GM12878 (cell line): ENCODE measurements around the gene ROR2.

Source experiments
- CEBPB ChIP-seq, 2 experiments: fragments of 150-350 bp in 1 of 2; IDR thresholded peaks; 2 replicates each; pipeline ENCODE4 v1.6.1; 2012 to 2014; ENCODE audit warnings: low read depth in 2 of 2, low read length in 2 of 2, borderline replicate concordance in 1 of 2, inconsistent platforms in 1 of 2
- CHD4 ChIP-seq: fragments of 200-600 bp; sonication (generic); IDR thresholded peaks from 2 replicates; pipeline ENCODE4 v1.6.1; 2016; ENCODE audit warnings: mild to moderate bottlenecking
- EP300 ChIP-seq, 2 experiments: fragments of 150-350 bp in 1 of 2; IDR thresholded peaks; 2 replicates each; pipeline ENCODE4 v1.6.1; 2011 to 2012; ENCODE audit warnings: low read depth in 2 of 2, low read length in 2 of 2, borderline replicate concordance in 1 of 2, improper control_type of control experiment in 1 of 2, inconsistent platforms in 1 of 2; ENCODE audit not compliant: control insufficient read depth in 1 of 2
- HCFC1 ChIP-seq: fragments of 150-350 bp; IDR thresholded peaks from 2 replicates; pipeline ENCODE4 v1.6.1; 2014; ENCODE audit warnings: low read length
- KDM1A ChIP-seq: fragments of 200-600 bp; sonication (generic); IDR thresholded peaks from 2 replicates; pipeline ENCODE4 v1.6.1; 2016; ENCODE audit warnings: borderline replicate concordance
- NFYA ChIP-seq: IDR thresholded peaks from 2 replicates; pipeline ENCODE4 v1.6.1; 2011; ENCODE audit warnings: low read depth, mild to moderate bottlenecking, low read length, improper control_type of control experiment, borderline replicate concordance
- POLR2A ChIP-seq: IDR thresholded peaks from 2 replicates; pipeline ENCODE4 v1.6.1; 2011; ENCODE audit warnings: low read depth, mild to moderate bottlenecking, low read length
- ZZZ3 ChIP-seq: IDR thresholded peaks from 2 replicates; pipeline ENCODE4 v1.6.1; 2011; ENCODE audit warnings: low read depth; ENCODE audit not compliant: control insufficient read depth, insufficient read length
- TF ChIP-seq, protein P1 (sequence below), 3 experiments: IDR thresholded peaks in 2 of 3; conservative IDR thresholded peaks in 1 of 3; 2 replicates each; pipeline ENCODE4 v1.5.1; 2011; ENCODE audit warnings: low read depth in 3 of 3, low read length in 3 of 3, mild to moderate bottlenecking in 3 of 3, control low read depth in 2 of 3, moderate library complexity in 2 of 3, inconsistent platforms in 1 of 3, mixed read lengths in 1 of 3; ENCODE audit not compliant: control insufficient read depth in 2 of 3, insufficient read depth in 1 of 3; ENCODE audit errors: extremely low read depth in 1 of 3
- TF ChIP-seq, protein P2 (sequence below): IDR thresholded peaks from 2 replicates; pipeline ENCODE4 v1.6.1; 2011; ENCODE audit warnings: borderline replicate concordance, low read depth, mild to moderate bottlenecking, moderate library complexity, mixed read lengths, low read length; ENCODE audit not compliant: insufficient read depth; ENCODE audit errors: extremely low read length

DNA sequence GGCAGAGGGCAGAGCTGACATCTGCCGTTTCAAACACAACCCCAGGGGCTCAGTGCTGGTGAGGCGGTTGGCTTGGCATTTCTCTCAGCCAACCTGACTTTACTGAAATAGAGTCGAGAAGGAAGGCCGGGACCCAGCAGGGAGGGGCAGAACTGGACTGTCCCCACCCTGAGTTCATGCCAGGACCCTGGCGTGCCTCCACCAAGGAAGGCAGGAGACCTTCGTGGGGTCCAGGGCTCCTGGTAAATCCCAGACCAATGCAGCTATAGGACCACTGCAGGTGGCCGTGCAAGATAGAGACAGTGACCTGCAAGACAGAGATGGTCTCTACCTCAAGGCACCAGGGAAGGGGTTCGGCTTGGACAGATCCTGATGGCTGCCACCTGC lies 132.9 kb downstream of the ROR2 start:
- TF ChIP-seq EP300 (IDR thresholded peaks at IDR 0.05; ENCODE audit: borderline replicate concordance in 1 of 2, control insufficient read depth in 1 of 2, low read depth in 2 of 2, low read length in 2 of 2), result no peak
- TF ChIP-seq HCFC1, result no peak
- TF ChIP-seq, protein P1, sequence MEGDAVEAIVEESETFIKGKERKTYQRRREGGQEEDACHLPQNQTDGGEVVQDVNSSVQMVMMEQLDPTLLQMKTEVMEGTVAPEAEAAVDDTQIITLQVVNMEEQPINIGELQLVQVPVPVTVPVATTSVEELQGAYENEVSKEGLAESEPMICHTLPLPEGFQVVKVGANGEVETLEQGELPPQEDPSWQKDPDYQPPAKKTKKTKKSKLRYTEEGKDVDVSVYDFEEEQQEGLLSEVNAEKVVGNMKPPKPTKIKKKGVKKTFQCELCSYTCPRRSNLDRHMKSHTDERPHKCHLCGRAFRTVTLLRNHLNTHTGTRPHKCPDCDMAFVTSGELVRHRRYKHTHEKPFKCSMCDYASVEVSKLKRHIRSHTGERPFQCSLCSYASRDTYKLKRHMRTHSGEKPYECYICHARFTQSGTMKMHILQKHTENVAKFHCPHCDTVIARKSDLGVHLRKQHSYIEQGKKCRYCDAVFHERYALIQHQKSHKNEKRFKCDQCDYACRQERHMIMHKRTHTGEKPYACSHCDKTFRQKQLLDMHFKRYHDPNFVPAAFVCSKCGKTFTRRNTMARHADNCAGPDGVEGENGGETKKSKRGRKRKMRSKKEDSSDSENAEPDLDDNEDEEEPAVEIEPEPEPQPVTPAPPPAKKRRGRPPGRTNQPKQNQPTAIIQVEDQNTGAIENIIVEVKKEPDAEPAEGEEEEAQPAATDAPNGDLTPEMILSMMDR (IDR thresholded peaks at IDR 0.05 in 2 of 3, conservative IDR thresholded peaks at IDR 0.05 in 1 of 3; ENCODE audit: control insufficient read depth in 2 of 3, extremely low read depth in 1 of 3, insufficient read depth in 1 of 3, low read depth in 3 of 3, low read length in 3 of 3), result no peak
- TF ChIP-seq CHD4, result no peak
- TF ChIP-seq KDM1A, result no peak
- no peak for TF ChIP-seq POLR2A
- no peak for TF ChIP-seq ZZZ3
- TF ChIP-seq, protein P2, sequence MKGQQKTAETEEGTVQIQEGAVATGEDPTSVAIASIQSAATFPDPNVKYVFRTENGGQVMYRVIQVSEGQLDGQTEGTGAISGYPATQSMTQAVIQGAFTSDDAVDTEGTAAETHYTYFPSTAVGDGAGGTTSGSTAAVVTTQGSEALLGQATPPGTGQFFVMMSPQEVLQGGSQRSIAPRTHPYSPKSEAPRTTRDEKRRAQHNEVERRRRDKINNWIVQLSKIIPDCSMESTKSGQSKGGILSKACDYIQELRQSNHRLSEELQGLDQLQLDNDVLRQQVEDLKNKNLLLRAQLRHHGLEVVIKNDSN, result no peak
- no peak for TF ChIP-seq NFYA
- TF ChIP-seq CEBPB (IDR thresholded peaks at IDR 0.05; ENCODE audit: borderline replicate concordance in 1 of 2, low read depth in 2 of 2, low read length in 2 of 2), result no peak
